GM04504 (cell line): Measurements from ENCODE around the gene LUZP1.
A peak's percentile ranks its signal among the peaks of the same experiment; 100 is the strongest.
"Not testable (repeated sequence)": the region's sequence is repeated elsewhere in the genome, so short reads cannot be mapped to it uniquely, and the experiment has no call there.

Experiments used
- DNase-seq: peaks from one replicate; pipeline ENCODE4 v3.0.0-alpha.2; 2012; ENCODE audit warnings: low read depth

LUZP1 gene

GRCh38 chr1:23168445-23169194 lies at the start of gene LUZP1:
Gene LUZP1, minus strand, starts transcription at chr1:23168856.
- DNase-seq, result peak; percentile 78

GRCh38 chr1:23217421-23218115 lies 48.9 kb upstream of the LUZP1 start, which contains the start of gene HTR1D:
Gene HTR1D, minus strand, starts transcription at chr1:23217502. Its CDS starts 23,283 bp downstream, at chr1:23194219.
- no peak for DNase-seq

- no peak for DNase-seq
Observed at GRCh38 chr1:23216771-23217420, 48.2 kb upstream of the LUZP1 start.

DNA sequence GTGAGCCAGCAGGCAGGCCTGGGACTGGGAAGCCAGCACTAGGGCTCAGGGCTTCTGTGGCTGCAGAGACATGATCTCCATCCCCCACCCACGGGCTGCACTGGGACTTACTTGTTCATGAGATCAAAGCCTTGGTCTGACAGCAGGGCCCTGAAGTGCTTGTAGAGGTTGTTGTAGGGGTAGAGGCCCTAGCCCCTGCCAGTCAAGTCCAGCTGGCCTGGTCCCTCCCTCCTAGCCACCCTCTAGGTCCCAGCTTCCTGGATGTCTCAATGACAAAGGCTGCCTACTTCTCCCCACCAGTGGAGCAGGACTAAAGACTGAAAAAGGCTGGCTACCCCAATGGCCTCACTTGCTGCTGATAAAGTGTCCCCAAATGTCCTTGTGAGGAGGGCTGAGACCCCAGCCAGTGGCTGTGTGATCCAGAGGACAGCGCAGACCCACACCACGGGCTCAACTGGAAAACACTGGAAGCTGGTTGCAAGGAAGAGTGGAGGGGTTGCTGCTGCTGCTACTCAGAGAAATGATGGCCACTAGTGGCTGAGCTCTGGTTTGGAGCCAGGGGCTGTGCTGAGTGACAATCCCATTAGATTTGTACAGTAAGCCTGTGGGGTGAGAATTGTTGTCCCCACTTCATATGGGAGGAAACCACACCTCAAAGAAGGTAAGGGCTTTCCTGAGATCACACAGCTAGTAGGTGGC lies 47.2 kb upstream of the LUZP1 start:
- DNase-seq, result no peak

DNA sequence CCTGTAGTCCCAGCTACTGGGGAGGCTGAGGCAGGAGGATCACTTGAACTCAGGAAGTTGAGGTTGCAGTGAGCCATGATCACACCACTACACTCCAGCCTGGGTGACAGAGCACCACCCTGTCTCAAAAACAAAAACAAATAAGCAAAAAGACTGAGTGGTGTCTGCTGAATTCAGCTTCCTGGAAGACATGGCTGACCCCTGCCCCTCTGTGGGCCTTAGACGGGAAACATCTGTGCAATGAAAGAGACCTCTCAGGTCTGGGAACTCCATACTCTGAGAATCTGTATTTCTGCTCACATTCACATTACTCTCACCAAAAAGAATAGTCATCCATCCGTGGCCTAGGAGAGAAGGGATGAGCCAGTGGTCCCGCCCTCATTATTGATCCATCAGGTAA lies 46.6 kb upstream of the LUZP1 start:
- DNase-seq, result no peak

DNA sequence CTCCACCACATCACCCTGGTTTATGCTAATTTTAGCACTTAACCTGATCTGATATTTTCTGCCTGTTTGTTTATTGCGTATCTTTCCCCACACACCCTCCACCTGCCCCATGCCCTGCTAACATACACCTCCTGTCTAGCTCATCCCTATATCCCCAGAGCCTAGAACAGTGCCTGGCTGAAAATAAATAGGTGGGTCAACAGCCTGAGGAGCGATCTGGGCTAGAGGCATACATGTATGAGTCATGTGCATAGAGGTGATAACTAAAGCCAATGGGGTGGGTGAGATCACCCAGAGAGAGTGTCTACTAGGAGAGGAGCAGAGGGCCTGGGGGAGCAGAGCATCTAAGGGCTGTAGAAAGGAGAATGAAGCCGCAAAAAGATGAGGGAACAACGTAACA lies 46.0 kb upstream of the LUZP1 start:
- DNase-seq, result no peak

DNA sequence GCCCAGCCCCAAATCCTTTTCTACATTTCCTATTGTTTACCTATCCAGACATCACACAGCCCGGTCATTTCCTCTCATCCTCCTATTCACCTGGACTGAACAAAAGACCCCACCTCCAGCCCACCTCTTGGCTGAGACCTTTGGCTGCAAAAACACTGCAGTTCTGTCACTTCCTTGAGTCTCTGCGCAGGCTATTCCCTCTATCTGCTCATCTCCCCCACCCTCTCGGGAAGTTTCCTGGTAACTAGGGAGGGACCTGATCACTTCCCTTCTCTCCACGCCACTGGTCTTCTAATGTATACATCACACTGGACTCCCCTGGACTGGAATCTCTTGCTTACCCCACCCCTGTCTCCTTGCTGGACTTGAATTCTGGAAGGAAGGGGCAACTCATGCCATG lies 43.3 kb upstream of the LUZP1 start:
- no peak for DNase-seq

GRCh38 chr1:23210963-23211362 lies 42.3 kb upstream of the LUZP1 start:
- DNase-seq, result no peak

DNA sequence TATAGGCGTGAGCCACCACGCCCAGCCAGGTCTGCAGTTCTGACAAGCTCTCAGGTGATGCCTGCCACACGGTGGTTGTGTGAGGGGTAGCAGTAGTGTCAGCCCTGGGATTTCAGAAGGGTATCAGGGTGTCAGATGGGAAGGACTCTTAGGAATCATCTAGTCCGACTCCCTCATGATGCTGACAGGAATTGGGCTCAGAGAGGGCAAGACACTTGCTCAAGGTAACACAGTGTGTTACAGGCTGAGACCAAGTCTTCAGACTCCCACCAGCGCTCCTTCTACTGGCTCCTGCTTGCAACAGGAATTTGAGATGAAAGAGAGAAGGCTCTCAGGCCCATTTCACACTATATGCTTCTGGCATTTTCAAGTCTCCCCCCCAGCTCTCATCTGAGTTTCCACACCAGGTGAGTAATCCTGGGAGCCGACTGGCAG lies 41.7 kb upstream of the LUZP1 start:
- no peak for DNase-seq

DNA sequence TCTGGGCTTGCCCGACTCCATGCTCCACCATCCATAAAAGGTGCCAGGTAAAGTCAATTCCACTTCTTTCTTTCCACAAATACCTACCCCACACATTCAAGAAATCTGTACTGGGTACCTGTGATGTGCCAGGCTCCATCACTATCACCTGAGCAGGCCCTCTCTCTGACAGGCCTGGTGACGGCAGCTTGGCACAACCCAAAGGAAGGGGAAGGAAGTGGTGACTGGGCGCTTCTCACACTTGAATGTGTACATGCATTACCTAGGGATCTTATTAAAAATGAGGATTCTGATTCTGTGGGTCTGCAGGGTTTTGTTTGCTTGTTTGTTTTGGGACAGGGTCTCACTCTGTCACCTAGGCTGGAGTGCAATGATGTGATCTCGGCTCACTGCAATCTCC lies 41.1 kb upstream of the LUZP1 start:
- no peak for DNase-seq

DNA sequence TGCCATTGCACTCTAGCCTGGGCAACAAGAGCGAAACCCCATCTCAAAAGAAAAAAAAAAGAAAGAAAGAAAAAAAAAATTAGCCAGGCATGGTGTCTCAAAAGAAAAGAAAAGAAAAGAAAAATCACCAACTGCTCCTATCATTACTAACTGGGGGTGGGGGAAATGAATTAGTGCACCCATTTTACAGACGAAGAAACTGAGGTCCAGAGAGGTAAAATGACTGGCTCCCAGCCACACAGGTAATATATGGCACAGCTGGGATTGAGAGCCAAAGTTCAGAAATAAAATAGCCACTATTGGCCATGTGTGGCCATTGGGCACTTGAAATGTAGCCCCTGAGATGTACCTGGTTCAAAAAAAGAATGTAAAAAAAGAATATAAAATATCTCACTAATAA lies 39.9 kb upstream of the LUZP1 start:
- no peak for DNase-seq

DNA sequence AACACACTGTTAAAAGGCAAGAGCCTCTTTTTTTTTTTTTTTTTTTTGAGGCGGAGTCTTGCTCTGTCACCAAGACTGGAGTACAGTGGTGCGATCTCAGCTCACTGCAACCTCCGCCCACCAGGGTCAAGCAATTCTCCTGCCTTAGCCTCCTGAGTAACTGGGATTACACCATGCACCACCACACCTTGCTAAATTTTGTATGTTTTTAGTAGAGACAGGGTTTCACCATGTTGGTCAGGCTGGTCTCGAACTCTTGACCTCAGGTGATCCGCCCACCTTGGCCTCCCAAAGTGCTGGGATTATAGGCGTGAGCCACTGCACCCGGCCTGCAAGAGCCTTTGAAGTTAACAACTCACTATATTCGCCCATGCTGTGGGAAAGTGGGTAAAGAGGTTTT lies 39.1 kb upstream of the LUZP1 start:
- not testable (repeated sequence) for DNase-seq

DNA sequence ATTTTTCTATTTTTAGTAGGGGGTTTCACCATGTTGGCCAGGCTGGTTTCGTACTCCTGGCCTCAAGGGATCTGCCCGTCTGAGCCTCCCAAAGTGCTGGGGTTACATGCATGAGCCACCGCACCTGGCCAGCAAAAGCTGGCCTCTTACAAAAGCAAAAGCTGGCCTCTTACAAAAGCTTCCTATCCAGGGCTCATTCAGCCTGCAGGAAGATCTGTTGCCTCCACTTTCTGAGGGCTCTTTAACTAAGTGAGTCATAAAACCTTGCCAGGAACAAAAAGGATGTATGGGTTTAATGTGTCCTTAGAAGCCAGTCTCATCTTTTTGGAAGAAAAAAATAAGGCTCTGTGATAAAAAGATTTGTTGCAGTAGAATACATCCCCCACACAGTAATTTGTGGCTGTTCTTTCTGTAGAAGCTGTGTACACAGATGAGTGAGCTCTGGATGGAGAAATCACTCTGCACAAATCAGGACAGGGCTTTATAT lies 33.6 kb upstream of the LUZP1 start:
- DNase-seq, result no peak

DNA sequence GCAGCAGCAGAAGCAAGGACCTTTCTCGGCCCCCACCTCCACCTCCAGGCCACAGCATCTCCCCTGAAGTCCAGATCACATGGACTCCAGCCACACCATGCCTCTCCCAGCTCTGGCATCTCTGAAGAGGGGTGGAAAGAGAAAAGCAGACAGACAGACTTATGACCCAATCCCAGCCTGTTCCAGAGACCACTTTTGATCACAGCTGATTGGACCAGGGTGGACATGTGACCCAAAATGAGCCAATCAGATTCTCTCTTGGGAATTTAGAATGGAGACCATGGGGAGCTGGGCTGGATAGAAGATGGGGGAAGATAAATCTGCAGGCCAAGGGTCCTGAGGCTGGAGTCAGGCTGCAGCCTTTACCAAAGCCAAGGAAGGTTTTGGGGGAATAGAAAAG lies 32.2 kb upstream of the LUZP1 start:
- no peak for DNase-seq

DNA sequence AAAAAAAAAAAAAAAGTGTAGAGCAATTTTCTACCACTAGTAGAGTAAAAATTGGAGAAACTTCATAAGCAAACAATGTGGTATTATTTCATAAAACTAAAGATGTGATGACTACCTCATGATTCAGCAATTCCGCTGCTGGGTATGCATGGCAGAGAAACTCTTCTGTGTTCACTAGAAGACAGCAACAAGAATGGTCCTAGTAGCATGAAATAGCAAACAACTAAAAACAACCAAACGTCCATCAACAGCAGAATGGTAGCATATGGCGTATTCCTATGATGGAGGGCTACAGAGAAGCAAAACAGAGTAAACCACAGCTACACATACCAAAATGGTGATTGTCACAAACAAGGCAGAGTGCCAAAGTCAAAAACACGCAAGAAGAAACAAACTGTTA lies 29.7 kb upstream of the LUZP1 start:
- DNase-seq, result peak; percentile 89

DNA sequence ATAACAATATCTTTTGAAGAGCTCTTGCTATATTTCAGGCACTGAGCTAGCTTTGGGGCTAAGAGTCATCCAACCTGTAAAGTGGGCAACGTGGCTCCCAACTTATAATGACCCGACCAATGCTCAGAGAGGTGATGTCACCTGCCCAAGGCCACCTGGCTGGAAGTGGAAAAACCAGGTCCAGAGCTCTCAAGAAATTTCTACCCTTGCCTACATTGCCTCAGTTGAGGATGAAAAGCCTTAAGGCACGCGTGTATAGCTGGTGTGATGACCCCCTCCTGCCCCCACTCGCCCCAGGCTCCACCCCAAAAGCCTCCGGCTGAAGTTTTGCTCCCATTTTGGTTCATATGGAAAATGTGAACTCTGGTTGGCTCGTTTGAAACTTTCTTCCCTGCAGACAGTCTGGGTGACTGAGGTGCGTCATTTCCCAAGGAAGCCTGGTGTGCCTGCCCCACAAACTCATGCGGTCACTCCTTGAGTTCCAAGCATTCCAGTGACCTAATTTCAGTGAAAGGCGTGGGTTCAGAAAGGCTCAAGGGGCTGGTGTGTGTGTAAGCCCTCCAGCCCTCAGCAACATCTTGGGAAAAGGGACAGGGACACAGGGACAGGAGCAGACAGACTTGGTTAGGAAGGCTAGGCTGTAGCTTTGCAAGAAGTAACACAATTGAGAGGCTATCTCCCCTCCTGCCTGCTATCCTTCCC lies 28.1 kb upstream of the LUZP1 start:
- DNase-seq, result peak; percentile 89

DNA sequence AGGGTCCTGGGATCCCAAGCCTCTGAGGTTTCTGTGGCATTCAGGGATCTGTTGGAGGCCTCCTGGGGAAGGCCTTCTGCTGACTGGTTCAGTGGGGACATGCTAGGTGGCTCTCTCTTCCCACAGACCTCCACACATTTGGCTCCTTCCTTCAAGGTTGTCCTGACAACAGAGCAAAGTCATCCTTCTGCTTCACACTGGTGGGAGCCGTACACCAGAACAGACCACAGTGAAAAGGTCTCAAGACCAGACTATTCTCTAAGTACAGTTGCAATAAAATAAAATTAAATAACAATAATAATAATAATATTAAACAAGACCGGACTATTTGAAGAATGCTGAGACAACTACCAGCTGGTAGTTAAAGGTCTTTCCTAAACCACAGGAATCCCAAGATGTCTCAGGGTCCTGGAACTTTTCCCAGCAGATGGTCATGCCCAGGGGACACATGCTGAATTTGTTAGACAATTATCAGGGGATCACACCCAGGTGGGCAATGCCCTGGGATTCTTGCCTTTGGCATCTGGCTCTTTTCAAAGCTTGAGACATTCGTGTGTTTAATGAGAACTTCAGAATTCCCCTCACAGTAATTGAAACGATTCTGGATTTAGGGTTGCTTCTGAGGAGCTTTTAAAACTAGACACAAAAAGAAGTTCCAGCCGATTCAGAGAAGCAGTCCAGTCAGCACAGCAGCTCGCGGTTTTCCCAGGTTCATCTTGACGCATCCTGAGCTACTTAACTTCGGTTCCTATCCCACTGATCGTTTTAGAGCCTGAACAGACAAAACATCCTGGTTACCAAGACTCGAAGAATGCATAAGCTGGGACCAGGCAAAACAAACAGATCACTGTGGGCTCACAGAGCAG lies 25.7 kb upstream of the LUZP1 start:
- peak; percentile 93 for DNase-seq

- DNase-seq, result no peak
Observed at GRCh38 chr1:23193391-23194118, 24.9 kb upstream of the LUZP1 start.

DNA sequence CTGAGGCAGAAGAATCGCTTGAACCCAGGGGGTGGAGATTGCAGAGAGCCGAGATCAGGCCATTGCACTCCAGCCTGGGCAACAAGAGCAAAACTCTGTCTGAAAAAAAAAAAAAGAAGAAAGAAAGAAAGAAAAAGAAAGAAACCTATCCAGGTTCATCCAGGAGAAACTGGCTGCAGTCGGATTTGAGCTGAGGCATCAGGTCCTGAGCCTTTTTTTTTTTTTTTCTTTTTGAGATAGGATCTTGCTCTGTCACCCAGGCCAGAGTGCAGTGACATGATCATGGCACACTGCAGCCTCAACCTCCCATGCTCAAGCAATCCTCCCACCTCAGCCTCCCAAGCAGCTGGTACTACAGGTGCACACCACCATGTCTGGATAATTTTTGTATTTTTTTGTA lies 22.5 kb upstream of the LUZP1 start:
- DNase-seq, result no peak

GRCh38 chr1:23188936-23189452 lies 20.3 kb upstream of the LUZP1 start:
- DNase-seq, result peak; percentile 80
